Sigmoid colon (tissue), 7 donors: ENCODE measurements around the gene LGALS8. TPM values are rescaled to one million over a fixed set of nuclear protein-coding genes. Genes with fewer than 3 reads are reported as not detected.

Experiments used
- DNase-seq: peaks from one replicate; pipeline ENCODE4 v3.0.0-alpha.2; 2019
- H3K27ac ChIP-seq, 4 donors: fragments of 200-600 bp; sonication (generic); one replicate each; pipeline ENCODE4 v1.5.1; 2016 to 2019; ENCODE audit warnings: mild to moderate bottlenecking in 1 of 4
- H3K27me3 ChIP-seq, 3 donors: fragments of 200-600 bp; sonication (generic); one replicate each; pipeline ENCODE4 v1.5.1; 2019; ENCODE audit warnings: mild to moderate bottlenecking in 1 of 3
- H3K36me3 ChIP-seq, 4 donors: fragments of 200-600 bp; sonication (generic); one replicate each; pipeline ENCODE4 v1.5.1; 2016 to 2019
- H3K4me1 ChIP-seq, 4 donors: fragments of 200-600 bp; sonication (generic); one replicate each; pipeline ENCODE4 v1.5.1; 2017 to 2019
- H3K4me3 ChIP-seq, 4 donors: fragments of 200-600 bp; sonication (generic); one replicate each; pipeline ENCODE4 v1.5.1; 2017 to 2019; ENCODE audit warnings: mild to moderate bottlenecking in 2 of 4, moderate library complexity in 1 of 4
- H3K9me3 ChIP-seq, 4 donors: fragments of 200-600 bp in 3 of 4; sonication (generic) in 3 of 4; one replicate each; pipeline versions ENCODE4 v1.5.1 to v1.6.1; 2013 to 2019
- EP300 ChIP-seq, 4 donors: sonication (generic); formaldehyde crosslinking; IDR thresholded peaks; one replicate each; pipeline ENCODE4 v1.6.1; 2017; ENCODE audit warnings: antibody characterized with exemption in 4 of 4
- POLR2A ChIP-seq, 2 donors: fragments of 450-650 bp; IDR thresholded peaks; one replicate each; pipeline ENCODE4 v1.6.1; 2016; ENCODE audit warnings: antibody characterized with exemption in 2 of 2, mild to moderate bottlenecking in 2 of 2, moderate library complexity in 2 of 2
- POLR2AphosphoS5 ChIP-seq, 4 donors: sonication (generic); formaldehyde crosslinking; IDR thresholded peaks; one replicate each; pipeline ENCODE4 v1.6.1; 2017; ENCODE audit warnings: antibody characterized with exemption in 4 of 4
- WGBS, 2 donors: extraction: QIAGEN DNeasy Blood & Tissue Kit; methylation state at CpG; one replicate each; pipeline ENCODE4 v1.1.7; 2013; 5-methylcytosine and 5-hydroxymethylcytosine counted together
- intact Hi-C: fragments of 100-400 bp; cut with DNase I; formaldehyde crosslinking; loops from one replicate; pipeline ENCODE4 v1.15.1; 2023
- polyA plus RNA-seq, 3 donors: library from polyadenylated mRNA; stranded (reverse); fragments of 200-250 nt; gene quantifications; one replicate each; pipeline ENCODE4 v1.2.3, GENCODE V29; 2013
- total RNA-seq, 4 donors: library from RNA; depleted of rRNA; stranded (reverse); fragments of >200 nt; gene quantifications; one replicate each; pipeline ENCODE4 v1.1.0, GENCODE V29; 2016
- TF ChIP-seq, protein P1 (sequence below), 4 experiments: fragments of 450-650 bp in 3 of 4; fragments of 200-600 bp in 1 of 4; IDR thresholded peaks; one replicate each; pipeline ENCODE4 v1.5.1; 2016 to 2019; ENCODE audit warnings: antibody characterized with exemption in 4 of 4, mild to moderate bottlenecking in 3 of 4, moderate library complexity in 2 of 4
- donor health status: healthy with polysubstance abuse.
- donor health status: Bipolar disorder and iron deficiency.
- donor health status: healthy.

LGALS8 gene
- total and polyA plus RNA-seq, 7 donors: 11.4 to 86.4 (median 40.3) TPM

DNA sequence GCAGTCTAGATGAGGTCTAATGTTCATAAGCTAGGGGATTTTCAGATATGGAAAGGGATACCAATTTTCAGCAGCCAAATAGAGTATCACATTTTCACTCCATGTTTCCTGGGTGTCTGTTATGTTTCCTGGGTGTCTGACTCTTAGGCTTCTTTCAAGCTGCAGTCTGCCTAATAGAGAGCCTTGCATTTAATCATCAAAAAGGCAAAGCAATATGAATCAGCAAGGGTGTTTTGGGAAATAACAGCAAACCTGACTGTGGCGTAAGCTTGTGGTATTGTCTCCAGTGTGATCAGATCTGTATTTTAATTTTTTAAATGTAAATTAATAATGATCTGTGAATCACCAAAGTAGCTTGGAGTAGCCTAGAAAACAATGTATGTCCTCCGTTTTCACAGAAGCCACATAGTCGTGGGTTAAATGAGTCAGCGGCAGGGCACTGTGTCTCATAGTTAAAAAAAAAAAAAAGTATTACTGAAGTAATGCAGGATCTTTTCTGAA lies 10.4 kb downstream of the LGALS8 start:
- Histone ChIP-seq H3K9me3 (no peaks in the 10 kb centered on the region), H3K27me3 (no peaks in the 10 kb centered on the region), H3K4me3 (no peak overlapping the region), H3K4me1 (peaks cover 0 to 9% (median 0%) of the 10 kb centered on the region in 4 donors), H3K27ac (no peak overlapping the region), H3K36me3 (peaks cover 5 to 37% (median 14%) of the 10 kb centered on the region in 4 donors)
- intact Hi-C loops: no loop called here
- WGBS, 2 donors: 74 to 84% methylated on average over 4 of the region's 4 CpGs
- no peak for DNase-seq
- TF ChIP-seq POLR2AphosphoS5 (IDR thresholded peaks at IDR 0.05): no peak
- no peak for TF ChIP-seq EP300 (IDR thresholded peaks at IDR 0.05)
- TF ChIP-seq, protein P1, sequence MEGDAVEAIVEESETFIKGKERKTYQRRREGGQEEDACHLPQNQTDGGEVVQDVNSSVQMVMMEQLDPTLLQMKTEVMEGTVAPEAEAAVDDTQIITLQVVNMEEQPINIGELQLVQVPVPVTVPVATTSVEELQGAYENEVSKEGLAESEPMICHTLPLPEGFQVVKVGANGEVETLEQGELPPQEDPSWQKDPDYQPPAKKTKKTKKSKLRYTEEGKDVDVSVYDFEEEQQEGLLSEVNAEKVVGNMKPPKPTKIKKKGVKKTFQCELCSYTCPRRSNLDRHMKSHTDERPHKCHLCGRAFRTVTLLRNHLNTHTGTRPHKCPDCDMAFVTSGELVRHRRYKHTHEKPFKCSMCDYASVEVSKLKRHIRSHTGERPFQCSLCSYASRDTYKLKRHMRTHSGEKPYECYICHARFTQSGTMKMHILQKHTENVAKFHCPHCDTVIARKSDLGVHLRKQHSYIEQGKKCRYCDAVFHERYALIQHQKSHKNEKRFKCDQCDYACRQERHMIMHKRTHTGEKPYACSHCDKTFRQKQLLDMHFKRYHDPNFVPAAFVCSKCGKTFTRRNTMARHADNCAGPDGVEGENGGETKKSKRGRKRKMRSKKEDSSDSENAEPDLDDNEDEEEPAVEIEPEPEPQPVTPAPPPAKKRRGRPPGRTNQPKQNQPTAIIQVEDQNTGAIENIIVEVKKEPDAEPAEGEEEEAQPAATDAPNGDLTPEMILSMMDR (IDR thresholded peaks at IDR 0.05): no peak
- TF ChIP-seq POLR2A (IDR thresholded peaks at IDR 0.05): no peak

DNA sequence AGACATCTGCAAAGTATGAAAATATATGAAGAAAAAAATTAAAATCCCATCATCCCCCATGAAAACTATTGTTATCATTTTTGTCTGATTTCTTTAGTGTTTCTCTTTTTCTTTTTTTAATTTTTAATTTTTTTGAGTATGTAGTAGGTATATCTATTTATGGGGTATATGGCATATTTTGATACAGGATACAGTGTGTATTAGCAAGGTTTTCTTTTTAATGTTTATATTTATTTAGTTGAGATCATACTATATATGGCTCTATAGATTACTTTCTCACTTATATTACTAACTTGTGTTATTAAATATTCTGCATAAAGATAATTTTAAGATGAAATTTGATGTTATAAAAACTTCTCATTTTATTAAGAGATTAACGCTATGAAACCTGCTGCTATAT lies 11.4 kb downstream of the LGALS8 start:
- intact Hi-C loops: no loop called here
- H3K4me1 ChIP-seq: peaks cover 0 to 9% (median 0%) of the 10 kb centered on the region in 4 donors
- no peak overlapping the region for H3K4me3 ChIP-seq
- TF ChIP-seq POLR2A (IDR thresholded peaks at IDR 0.05) (no peak), POLR2AphosphoS5 (IDR thresholded peaks at IDR 0.05) (no peak), EP300 (IDR thresholded peaks at IDR 0.05) (no peak)
- TF ChIP-seq, protein P1 (IDR thresholded peaks at IDR 0.05): no peak
- WGBS, 2 donors: 94 to 96% methylated on average over 1 of the region's 1 CpG
- no peaks in the 10 kb centered on the region for H3K27me3 ChIP-seq
- no peaks in the 10 kb centered on the region for H3K9me3 ChIP-seq
- peaks cover 5 to 47% (median 18%) of the 10 kb centered on the region in 4 donors for H3K36me3 ChIP-seq
- no peak overlapping the region for H3K27ac ChIP-seq
- no peak for DNase-seq

DNA sequence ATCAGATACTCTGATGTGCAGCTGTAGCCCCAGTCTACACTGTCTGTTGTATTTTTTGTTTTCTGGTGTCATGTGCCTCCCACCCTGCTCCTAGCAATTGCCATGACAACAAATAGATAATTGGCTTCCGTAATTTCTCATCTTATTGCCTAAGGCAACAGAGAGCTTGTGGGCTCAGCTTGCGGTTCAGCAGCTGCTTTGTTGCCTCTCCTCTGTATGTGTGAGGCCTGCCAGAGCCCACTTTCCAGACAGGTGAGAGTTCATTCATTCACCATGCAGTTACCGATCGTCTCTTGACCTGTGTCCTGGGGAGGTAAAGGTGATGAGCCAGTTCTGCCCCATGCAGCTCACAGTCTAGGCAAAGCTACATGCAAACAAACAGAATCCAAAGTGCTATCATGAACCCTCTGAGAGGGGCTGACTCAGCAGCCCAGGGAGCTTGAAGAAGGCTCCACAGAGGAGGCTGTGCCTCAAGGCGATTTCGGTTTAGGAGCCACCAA lies 11.9 kb downstream of the LGALS8 start:
- H3K9me3 ChIP-seq: no peaks in the 10 kb centered on the region
- WGBS, 2 donors: 92 to 95% methylated on average over 6 of the region's 6 CpGs
- peaks cover 5 to 52% (median 20%) of the 10 kb centered on the region in 4 donors for H3K36me3 ChIP-seq
- TF ChIP-seq, protein P1 (IDR thresholded peaks at IDR 0.05): no peak
- no peak for TF ChIP-seq POLR2AphosphoS5 (IDR thresholded peaks at IDR 0.05)
- TF ChIP-seq EP300 (IDR thresholded peaks at IDR 0.05): no peak
- H3K4me3 ChIP-seq: no peak overlapping the region
- H3K27me3 ChIP-seq: no peaks in the 10 kb centered on the region
- H3K4me1 ChIP-seq: peaks cover 0 to 9% (median 0%) of the 10 kb centered on the region in 4 donors
- H3K27ac ChIP-seq: no peak overlapping the region
- no peak for DNase-seq
- intact Hi-C loops: no loop called here

GRCh38 chr1:236536540-236536939 lies 12.8 kb downstream of the LGALS8 start:
- Histone ChIP-seq H3K36me3 (peaks cover 5 to 60% (median 22%) of the 10 kb centered on the region in 4 donors), H3K4me3 (no peak overlapping the region), H3K27me3 (no peaks in the 10 kb centered on the region), H3K4me1 (peaks cover 0 to 9% (median 0%) of the 10 kb centered on the region in 4 donors), H3K27ac (no peak overlapping the region), H3K9me3 (no peaks in the 10 kb centered on the region)
- no peak for TF ChIP-seq EP300 (IDR thresholded peaks at IDR 0.05)
- DNase-seq: no peak
- intact Hi-C loops: no loop called here
- WGBS, 2 donors: 57 to 80% methylated on average over 5 of the region's 5 CpGs

GRCh38 chr1:236540813-236541465 lies 17.2 kb downstream of the LGALS8 start:
- no peak for DNase-seq
- peaks cover 0 to under 1% (median 0%) of the 10 kb centered on the region in 4 donors for H3K4me1 ChIP-seq
- no peaks in the 10 kb centered on the region for H3K27me3 ChIP-seq
- peaks cover 19 to 94% (median 43%) of the 10 kb centered on the region in 4 donors for H3K36me3 ChIP-seq
- H3K9me3 ChIP-seq: no peaks in the 10 kb centered on the region
- H3K27ac ChIP-seq: no peak overlapping the region
- no peak for TF ChIP-seq EP300 (IDR thresholded peaks at IDR 0.05)
- TF ChIP-seq, protein P1 (IDR thresholded peaks at IDR 0.05): no peak
- no peak overlapping the region for H3K4me3 ChIP-seq
- WGBS, 2 donors: 25 to 71% methylated on average over 4 of the region's 4 CpGs
- intact Hi-C loops: no loop called here
